ENCODE results near the gene PNN. TPM values are rescaled to one million over a fixed set of nuclear protein-coding genes. Genes with fewer than 3 reads are reported as not detected.
A peak's percentile ranks its signal among the peaks of the same experiment; 100 is the strongest.

The PNN gene
- total and polyA plus RNA-seq, 9 of the 15 experiments (the other 6 are each of a cell fraction or from before 2014, with no cell fraction given): 30.2 to 188 (median 69.7) TPM

- TF ChIP-seq ERF (CRISPR knock-in tag; IDR thresholded peaks at IDR 0.05) (no peak), L3MBTL2 (IDR thresholded peaks at IDR 0.05) (0 out of 2 replicates have a peak, but pooled peaks have one; percentile 30), SNAPC5 (CRISPR knock-in tag; IDR thresholded peaks at IDR 0.05) (no peak), BRF2 (IDR thresholded peaks at IDR 0.05; ENCODE audit: borderline replicate concordance, insufficient read depth, insufficient read length) (no peak), TAF9B (IDR thresholded peaks at IDR 0.05; ENCODE audit: partially characterized antibody) (no peak), HNRNPL (IDR thresholded peaks at IDR 0.05; ENCODE audit: low read depth, low read length) (no peak), NCOA2 (IDR thresholded peaks at IDR 0.05; ENCODE audit: partially characterized antibody in 2 of 2) (peak in 1 of 2 experiments; percentile 70), NFE2 (IDR thresholded peaks at IDR 0.05; ENCODE audit: low read depth) (peak; percentile 50), RCOR1 (IDR thresholded peaks at IDR 0.05; ENCODE audit: borderline replicate concordance in 1 of 2, low read depth in 2 of 2, low read length in 2 of 2) (peak in 1 of 2 experiments; percentile 76; a peak in 2 of 4 replicates), HDAC1 (IDR thresholded peaks at IDR 0.05) (peak in 1 of 2 experiments; percentile 71; a peak in 2 of 4 replicates), SPI1 (IDR thresholded peaks at IDR 0.05; ENCODE audit: borderline replicate concordance, low read depth, low read length) (no peak), ZNF140 (CRISPR knock-in tag; IDR thresholded peaks at IDR 0.05) (no peak), TCF3 (CRISPR knock-in tag; IDR thresholded peaks at IDR 0.05) (peak; percentile 87), FUS (optimal IDR thresholded peaks at IDR 0.05; ENCODE audit: low read depth, low read length) (no peak), FOXA3 (CRISPR knock-in tag; conservative IDR thresholded peaks at IDR 0.05 in 1 of 2, IDR thresholded peaks at IDR 0.05 in 1 of 2) (peak; percentile 77 to 87), TAL1 (IDR thresholded peaks at IDR 0.05) (peak; percentile 88), CBFA2T3 (IDR thresholded peaks at IDR 0.05) (peak; percentile 92), ZFPM2 (CRISPR knock-in tag; IDR thresholded peaks at IDR 0.05) (no peak), MEIS2 (IDR thresholded peaks at IDR 0.05; ENCODE audit: partially characterized antibody) (peak; percentile 89), JUND (IDR thresholded peaks at IDR 0.05; ENCODE audit: borderline replicate concordance, low read depth, low read length) (peak; percentile 64; the same call in 1 of the 2 replicates), JUND (tag; IDR thresholded peaks at IDR 0.05; ENCODE audit: borderline replicate concordance, low read depth, low read length) (peak; percentile 59; the same call in 1 of the 3 replicates), CC2D1A (IDR thresholded peaks at IDR 0.05) (0 out of 2 replicates have a peak, but pooled peaks have one; percentile 12), ATF1 (CRISPR knock-in tag; IDR thresholded peaks at IDR 0.05) (no peak), ATF1 (tag; IDR thresholded peaks at IDR 0.05) (peak; percentile 37; the same call in 1 of the 2 replicates)
- TF ChIP-seq, protein P1, sequence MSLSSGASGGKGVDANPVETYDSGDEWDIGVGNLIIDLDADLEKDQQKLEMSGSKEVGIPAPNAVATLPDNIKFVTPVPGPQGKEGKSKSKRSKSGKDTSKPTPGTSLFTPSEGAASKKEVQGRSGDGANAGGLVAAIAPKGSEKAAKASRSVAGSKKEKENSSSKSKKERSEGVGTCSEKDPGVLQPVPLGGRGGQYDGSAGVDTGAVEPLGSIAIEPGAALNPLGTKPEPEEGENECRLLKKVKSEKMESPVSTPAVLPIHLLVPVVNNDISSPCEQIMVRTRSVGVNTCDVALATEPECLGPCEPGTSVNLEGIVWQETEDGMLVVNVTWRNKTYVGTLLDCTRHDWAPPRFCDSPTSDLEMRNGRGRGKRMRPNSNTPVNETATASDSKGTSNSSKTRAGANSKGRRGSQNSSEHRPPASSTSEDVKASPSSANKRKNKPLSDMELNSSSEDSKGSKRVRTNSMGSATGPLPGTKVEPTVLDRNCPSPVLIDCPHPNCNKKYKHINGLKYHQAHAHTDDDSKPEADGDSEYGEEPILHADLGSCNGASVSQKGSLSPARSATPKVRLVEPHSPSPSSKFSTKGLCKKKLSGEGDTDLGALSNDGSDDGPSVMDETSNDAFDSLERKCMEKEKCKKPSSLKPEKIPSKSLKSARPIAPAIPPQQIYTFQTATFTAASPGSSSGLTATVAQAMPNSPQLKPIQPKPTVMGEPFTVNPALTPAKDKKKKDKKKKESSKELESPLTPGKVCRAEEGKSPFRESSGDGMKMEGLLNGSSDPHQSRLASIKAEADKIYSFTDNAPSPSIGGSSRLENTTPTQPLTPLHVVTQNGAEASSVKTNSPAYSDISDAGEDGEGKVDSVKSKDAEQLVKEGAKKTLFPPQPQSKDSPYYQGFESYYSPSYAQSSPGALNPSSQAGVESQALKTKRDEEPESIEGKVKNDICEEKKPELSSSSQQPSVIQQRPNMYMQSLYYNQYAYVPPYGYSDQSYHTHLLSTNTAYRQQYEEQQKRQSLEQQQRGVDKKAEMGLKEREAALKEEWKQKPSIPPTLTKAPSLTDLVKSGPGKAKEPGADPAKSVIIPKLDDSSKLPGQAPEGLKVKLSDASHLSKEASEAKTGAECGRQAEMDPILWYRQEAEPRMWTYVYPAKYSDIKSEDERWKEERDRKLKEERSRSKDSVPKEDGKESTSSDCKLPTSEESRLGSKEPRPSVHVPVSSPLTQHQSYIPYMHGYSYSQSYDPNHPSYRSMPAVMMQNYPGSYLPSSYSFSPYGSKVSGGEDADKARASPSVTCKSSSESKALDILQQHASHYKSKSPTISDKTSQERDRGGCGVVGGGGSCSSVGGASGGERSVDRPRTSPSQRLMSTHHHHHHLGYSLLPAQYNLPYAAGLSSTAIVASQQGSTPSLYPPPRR (CRISPR knock-in tag; IDR thresholded peaks at IDR 0.05; ENCODE audit: borderline replicate concordance): no peak
These were observed 29.6 kb upstream of the PNN start (continued) for GRCh38 chr14:39145266-39145966.

Measured in K562 (cell line).